NCI-H146 (cell line): ENCODE measurements around the gene LIM2.

Experiments used
- DNase-seq: peaks from one replicate; lab custom pipeline; 2025; lab: John Stamatoyannopoulos, UW

LIM2 gene

GRCh38 chr19:51396175-51396574 lies 8.4 kb upstream of the LIM2 start:
- DNase-seq, result no peak

- peak; percentile 43 for DNase-seq
Observed at GRCh38 chr19:51394050-51394836, 6.5 kb upstream of the LIM2 start.

- no peak for DNase-seq
Observed at GRCh38 chr19:51392701-51393100, 4.9 kb upstream of the LIM2 start.

- no peak for DNase-seq
Observed at GRCh38 chr19:51391073-51391611, 3.4 kb upstream of the LIM2 start.

GRCh38 chr19:51389143-51389542 lies 1.4 kb upstream of the LIM2 start:
- no peak for DNase-seq

- no peak for DNase-seq
Observed at GRCh38 chr19:51386882-51387520, 773 bp downstream of the LIM2 start.

- DNase-seq, result no peak
Observed at GRCh38 chr19:51382004-51382403, 5.8 kb downstream of the LIM2 start.

GRCh38 chr19:51380379-51380778 lies 7.4 kb downstream of the LIM2 start:
- no peak for DNase-seq

GRCh38 chr19:51377422-51377821 lies 10.4 kb downstream of the LIM2 start:
- no peak for DNase-seq

- DNase-seq, result no peak
Observed at GRCh38 chr19:51375504-51376221, 12.1 kb downstream of the LIM2 start.

- DNase-seq, result no peak
Observed at GRCh38 chr19:51372649-51373504, 14.9 kb downstream of the LIM2 start, which contains the start of gene NKG7. NKG7 (minus strand) TSS chr19:51372654; CDS start chr19:51372535, 119 bp downstream.

- no peak for DNase-seq
Observed at GRCh38 chr19:51372021-51372648, 15.6 kb downstream of the LIM2 start.

- DNase-seq, result no peak
Observed at GRCh38 chr19:51371186-51371690, 16.5 kb downstream of the LIM2 start.

- no peak for DNase-seq
Observed at GRCh38 chr19:51370230-51370629, 17.5 kb downstream of the LIM2 start.

- no peak for DNase-seq
Observed at GRCh38 chr19:51368366-51369282, 19.1 kb downstream of the LIM2 start, which contains the start of gene CLDND2. CLDND2 (minus strand) TSS chr19:51369003; CDS start chr19:51368577, 426 bp downstream.

GRCh38 chr19:51367565-51368365 lies 20.0 kb downstream of the LIM2 start:
- peak; percentile 19 for DNase-seq

GRCh38 chr19:51367255-51367564 lies 20.6 kb downstream of the LIM2 start:
- no peak for DNase-seq

- peak; percentile 74 for DNase-seq
Observed at GRCh38 chr19:51366389-51367254, 21.2 kb downstream of the LIM2 start.
